HG03175 (cell line): ENCODE results near the gene TENM4.
A peak's percentile ranks its signal among the peaks of the same experiment; 100 is the strongest.

Source experiments
- ATAC-seq: cut with Tn5 transposase; IDR thresholded peaks from one replicate; pipeline ENCODE4 v1.9.1; 2021; ENCODE audit warnings: mild to moderate bottlenecking, moderate library complexity; ENCODE audit not compliant: unreplicated experiment

The TENM4 gene

DNA sequence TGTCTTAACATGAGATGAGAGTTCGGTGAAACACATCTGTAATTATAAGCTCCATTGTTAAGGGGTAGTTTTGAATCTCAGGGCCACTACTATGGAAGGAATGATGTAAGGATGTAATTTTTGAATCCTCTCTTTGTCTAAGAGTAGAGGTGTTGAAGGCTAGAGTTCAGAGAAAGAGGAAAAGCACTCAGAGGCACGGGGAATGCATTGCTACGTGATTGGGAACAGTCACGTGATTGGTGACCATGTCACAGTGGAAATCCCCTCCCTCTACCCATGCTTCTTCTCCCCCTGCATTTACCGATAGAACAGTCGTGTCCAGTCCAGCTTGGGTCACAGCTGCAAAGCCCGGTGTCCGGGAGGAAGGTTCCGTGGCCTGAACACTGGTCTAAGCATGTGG lies 635.8 kb downstream of the TENM4 start:
- no peak for ATAC-seq

DNA sequence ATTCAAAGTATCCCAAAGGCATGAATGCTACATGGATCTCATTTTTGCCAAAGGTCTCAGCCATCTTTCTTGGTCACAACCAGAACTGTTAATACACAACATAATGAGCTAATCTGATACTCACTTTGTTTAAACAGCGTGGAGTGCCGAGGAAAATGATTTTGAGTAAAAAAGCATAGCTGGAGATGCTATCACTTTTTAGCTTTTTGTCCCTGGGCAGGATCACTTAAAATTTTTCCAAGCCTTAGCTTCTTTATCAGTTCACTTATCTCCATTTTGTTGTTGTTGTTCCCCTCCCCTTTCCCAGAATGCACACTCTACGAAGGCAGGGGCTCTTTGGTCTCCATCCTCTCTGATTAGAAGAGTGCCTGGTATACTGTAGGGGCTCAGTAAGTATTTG lies 636.8 kb downstream of the TENM4 start:
- ATAC-seq = no peak

DNA sequence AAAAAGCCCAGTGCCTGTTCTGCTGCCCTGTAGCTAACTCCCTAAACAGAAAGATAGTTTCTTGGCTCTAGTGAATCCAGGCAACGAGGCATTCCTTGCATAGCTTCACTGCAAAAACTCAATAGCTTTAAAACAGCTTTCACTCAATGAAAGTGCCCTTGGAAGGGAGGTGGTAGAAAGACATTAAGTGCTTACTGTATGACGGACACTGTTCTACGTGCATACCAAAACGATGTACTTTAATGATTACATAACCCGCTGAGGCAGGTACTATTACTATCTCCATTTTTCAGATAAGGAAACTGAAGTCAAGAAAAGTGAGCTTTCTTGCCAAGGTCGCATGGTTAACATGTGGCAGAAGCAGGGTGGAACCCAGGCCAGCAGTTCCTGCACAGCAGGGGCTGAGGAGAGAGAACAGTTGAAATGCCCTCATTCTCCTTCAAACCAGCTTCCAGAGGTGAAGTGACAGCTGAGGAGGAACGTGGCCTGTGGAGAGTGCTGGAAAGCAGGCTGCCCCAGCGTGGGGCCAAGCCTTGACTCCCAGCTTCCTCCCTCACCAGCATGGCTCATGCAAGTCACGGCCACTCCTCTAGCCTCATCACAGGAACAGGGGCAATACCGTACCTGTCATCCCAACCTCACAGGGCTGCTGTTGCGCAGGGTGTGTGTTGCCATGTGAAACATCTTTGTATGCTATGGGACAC lies 638.6 kb downstream of the TENM4 start:
- ATAC-seq = no peak

DNA sequence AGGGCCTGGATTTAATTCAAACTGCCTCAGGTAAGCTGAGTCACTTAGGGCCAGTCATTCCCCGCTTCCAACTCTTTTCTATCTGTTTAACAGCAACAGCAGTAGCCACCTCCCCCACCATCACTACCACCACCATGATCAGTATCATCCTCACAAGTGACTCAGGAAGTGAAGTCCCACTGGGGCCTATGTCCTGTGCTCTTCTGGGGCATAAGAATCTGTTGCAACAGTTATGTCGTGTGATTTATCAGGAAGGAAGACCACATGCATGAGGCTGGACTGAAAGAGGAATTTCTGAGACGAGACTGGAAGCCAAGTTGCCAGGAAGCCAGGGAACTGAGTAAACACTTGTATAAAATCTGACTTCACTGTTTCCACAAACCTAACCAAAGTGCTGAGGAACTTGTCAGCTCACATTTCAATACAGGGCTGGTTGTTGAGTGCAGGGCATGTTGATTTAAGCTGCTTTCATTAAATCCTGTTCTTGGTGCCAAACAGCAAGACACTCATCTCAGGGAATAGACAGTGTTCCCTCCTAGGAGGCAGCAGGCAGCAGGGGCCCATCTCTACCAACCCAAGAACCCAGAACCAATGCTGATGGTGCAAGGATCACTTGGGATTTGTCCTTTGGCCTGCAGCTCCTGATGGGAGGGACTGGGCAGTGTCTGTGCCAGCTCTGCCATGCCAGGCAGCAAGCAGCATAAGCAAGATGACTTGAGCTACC lies 639.5 kb downstream of the TENM4 start:
- no peak for ATAC-seq

DNA sequence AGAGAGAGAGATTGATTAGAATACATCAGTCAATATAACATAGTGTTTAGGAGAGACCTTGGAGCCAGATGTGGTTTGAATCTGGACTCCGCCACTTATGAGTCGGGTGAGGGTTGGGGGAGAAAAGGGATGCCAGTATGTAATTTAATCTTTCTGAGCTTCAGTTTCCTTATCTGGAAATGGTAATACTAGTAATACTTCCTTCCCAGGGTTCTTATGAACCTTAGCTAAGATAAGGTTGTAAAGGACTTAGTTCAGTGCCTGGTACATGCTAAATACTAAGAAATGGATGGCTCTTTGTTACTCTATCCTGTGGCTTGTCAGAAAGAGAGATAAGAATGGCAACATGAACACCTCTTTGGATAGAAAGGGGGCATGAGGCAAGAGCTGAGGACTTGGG lies 640.1 kb downstream of the TENM4 start:
- ATAC-seq = no peak

DNA sequence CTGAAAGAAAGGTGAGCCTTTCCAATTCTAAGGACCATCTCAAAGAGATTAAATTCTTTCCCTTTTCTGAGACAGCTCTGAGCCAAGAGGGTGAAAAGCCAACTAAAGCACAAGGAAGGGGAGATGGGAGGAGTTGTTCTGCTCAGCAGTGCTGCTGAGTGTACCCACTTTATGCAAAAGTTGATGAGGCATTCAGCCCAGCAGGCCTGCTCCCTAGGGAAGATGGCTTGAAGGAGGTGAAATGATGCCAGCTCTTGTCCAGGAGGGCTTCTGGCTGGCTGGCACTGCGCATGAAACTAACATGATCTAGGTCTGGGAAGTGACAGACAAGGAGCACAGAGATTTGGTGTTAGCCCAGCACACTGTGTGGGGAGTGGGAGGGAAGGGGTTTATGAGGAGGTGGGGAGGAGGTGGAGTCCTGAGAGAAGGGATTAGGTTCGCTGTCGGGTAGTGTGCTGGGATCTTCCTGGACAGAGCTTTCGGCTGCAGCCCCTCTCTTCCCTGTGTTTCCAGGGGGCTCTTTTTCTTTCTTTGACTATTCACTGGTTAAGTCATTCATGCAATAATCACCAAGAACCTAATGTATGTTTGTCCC lies 640.6 kb downstream of the TENM4 start:
- ATAC-seq = no peak

DNA sequence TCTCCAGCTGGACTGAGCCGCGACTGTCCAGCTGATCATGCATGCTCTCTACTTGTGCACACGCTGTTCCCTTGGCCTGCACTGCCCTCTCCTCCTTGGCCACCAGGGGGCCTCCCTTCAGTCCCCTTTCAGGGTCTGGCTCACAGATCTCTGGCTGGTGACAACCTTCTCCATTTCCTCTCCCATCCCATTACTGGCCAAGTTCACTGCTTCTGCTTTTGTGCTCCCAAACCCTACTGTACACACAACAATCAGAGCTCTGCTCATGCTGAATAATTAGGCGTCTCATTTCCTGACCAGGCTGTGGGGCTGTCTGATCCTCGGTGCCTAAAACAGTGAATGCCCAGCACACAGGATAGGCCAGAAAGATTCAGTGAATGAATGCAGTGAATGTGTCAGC lies 642.2 kb downstream of the TENM4 start:
- ATAC-seq = peak; percentile 89

DNA sequence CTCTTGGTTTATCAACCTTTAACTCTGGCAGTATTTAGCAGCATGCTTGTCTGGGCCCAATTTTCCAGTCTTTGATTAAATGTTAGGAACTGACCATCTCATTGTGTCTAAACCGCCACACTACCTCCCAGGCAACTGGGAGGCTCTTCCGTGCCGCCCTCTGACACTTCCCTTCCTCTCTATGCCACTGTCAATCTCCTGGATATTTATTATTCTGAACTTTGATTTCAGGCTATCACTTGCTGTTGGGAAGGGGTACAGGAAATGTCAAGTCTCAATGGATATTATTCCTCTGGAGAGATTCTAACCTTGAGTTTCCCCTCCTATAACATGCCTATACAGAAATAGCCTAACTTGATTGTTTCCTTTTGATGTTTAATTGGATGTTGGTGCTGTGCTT lies 643.3 kb downstream of the TENM4 start:
- no peak for ATAC-seq

DNA sequence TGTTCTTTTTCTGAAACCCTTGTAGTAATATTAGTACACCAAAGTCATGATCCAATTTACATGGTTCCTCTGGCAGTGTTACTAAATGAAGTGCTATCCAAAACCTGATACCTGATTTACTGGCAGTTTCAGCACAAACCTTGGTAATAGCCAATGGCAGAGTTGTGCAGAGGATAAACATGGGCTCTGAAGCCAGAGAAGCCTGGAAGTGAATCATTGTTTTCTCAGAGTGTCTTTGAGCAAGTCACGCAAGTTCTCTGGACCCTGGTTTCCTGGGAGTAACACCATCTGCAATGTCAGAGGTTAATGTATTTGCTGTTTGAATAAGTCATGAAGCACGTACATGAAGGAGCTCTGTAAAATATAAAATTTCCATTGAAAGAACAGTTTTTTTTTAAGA lies 643.9 kb downstream of the TENM4 start:
- ATAC-seq = no peak

DNA sequence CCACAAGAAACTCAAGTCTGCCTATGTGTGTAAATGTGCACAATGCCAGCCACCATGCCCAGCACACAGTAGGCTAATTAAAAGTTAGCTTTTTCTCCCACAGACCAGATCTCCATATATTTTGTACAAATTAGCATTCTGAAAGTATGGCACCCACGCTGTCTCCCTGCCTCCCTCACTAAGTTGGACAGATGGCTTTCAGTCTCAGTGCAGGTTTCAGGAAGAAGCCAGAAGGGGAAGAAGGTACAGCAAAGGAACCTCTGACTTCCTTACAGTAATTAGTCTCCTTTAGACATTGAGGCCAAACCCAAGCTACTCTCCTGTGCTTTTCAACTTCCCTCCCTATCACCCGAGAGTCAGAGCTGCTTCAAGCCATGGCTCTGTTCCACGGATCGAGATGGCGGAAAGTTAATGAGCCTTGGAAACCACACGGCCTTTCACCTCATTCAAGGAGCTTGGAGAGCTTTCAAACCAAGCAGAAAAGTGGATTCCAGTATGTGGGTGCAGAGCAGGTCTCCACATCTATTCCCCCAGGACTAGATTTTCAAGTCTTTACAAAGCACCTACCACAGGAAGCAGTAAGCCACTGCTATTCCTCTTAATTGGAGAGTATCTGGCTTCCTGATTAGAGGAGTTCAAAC lies 645.1 kb downstream of the TENM4 start:
- no peak for ATAC-seq

DNA sequence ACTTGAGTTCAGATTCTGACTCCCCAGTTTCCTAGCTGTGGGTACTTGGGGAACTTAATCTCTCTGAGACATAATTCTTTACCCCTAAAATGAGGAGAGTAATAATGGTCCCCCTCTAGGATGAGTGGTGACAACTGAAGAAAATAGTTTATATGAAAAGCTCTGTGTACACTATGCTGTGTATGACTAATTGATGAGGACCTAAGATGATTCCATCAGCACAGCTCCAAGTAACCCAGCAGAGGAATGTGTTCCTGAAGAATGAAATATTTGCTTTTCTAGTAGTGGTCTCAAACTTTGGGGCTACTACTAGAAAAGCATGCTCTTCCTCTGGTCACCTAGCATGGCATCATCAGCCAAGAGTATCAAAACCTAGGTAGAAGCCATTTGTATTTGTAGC lies 648.9 kb downstream of the TENM4 start:
- no peak for ATAC-seq

DNA sequence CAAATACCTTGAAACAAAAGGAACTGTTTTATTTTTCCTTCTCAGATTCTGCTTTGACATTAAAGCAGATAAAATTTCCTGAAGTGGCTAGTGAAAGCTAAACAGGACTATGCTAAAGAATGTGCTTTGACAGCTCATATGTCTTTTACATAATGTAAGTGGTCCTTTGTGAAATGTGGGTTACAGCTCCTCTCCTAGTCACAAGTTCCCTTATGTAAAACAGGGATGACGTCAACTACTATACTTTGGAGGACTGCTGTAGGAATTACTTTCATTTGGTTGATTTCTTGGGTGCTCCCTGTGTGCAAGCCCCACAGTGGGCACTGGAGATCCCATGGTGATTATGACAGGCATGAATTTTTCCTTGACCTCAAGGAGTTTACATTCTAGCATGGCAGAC lies 649.6 kb downstream of the TENM4 start:
- ATAC-seq = no peak

DNA sequence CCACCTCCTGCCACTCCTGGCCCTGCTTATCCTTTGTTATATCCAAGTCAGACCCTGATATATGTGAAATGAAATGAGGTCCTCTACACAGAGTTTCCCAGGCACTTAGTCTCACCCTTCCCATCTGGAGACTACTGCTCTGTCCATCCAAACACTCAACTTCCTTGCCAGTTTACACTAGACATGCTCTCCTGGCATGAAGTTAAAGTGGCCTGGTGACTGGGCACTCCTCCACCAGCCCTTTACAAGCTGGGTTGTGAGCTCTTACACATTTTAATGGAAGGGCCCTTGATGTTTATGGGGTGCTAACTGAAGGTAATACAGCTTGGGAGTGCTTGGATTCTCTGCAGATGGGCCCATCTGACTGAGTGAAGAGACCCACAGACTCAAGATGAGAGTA lies 650.0 kb downstream of the TENM4 start:
- ATAC-seq = no peak

DNA sequence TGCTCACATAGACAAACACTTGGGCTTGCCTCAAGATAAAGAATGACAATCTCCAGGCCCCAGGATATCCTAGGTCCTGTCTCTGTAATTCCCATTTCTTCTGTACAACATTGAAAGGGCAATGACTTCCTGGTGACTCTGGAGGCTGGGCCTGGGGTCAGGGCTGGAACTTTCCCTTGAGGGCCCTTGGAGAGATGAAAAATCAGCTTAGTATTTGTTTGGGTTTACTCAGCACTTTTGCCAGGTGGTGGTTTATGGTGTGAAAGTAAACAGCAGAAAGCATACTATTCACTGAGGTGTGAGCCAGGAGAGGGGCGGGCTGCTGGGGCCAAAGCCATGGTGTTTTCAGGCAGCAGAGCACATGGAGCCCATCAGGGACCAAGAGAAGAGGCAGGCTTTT lies 651.5 kb downstream of the TENM4 start:
- ATAC-seq = no peak

DNA sequence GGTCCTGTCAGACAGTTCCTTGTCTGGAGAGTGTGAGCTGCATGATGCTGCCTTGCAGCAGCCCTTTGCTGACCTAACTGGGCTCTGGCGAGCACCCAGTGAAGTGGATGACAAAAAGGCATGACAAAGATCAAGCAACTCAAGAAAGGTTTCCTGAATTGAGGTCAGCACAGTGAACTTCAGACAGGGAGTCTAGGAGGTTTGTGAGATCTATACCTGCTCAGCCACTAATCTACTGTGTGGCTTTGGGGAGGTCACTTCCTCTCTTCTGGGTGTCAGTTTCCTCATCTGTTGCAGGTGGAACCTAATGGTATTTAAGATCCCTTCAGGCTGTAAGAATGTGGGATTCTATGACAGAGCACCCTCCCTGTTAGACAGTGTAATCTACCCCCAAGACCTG lies 652.3 kb downstream of the TENM4 start:
- ATAC-seq = no peak

DNA sequence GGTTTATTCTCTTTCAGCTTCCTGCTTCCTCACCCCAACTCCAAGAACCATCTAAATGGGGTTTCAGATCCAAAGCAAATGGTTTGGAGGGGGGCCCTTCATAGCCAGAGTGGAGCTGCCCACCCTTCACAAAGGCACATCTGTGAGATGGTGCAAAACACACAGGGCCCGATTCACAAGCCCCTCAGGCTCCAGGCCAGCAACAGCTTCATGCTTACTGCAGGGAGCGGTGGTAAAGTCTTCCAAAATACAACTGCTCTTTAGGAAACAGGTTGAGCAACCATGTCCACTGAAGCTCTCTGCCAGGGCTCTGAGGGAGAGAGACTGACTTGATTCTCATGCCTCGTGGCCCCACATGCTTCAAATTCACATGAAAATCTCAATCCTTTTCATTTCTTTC lies 653.1 kb downstream of the TENM4 start:
- no peak for ATAC-seq

DNA sequence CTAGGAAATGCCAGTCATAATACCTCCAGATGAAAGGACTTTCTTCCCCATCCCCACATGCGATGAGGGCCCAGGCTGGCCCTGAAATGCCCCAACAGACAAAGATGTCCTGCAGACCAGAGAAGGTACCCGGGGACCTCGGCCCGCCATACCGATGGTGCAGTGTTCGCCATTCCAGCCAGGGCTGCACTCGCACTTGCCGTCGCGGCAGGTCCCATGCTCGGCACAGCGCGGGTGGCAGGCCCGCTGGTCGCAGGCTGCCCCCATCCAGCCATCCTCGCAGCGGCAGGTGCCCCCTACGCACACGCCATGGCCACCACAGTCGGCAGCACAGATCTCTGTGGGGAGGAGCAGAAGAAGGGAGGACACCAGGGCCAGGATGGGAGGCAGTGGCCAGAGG lies 654.1 kb downstream of the TENM4 start:
- no peak for ATAC-seq

DNA sequence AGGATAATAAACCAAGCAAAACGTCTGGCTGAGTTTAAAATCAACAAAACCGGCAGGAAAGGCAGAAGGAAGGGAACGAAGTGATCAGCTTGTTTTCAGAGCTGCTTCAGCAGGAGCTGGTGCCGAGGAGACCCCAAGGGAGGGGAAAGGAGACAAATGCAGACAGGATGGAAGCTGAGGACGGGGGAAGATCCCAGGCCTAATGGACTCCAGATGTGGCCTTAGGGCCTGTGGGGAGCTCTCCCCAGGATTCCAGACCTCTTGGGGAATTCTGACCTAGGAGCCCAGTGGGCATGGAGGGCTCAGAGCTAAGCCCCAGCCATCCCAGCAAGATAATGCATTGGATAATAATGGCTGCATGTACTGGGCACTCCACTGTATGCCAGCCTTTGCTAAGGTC lies 654.7 kb downstream of the TENM4 start:
- ATAC-seq = no peak

DNA sequence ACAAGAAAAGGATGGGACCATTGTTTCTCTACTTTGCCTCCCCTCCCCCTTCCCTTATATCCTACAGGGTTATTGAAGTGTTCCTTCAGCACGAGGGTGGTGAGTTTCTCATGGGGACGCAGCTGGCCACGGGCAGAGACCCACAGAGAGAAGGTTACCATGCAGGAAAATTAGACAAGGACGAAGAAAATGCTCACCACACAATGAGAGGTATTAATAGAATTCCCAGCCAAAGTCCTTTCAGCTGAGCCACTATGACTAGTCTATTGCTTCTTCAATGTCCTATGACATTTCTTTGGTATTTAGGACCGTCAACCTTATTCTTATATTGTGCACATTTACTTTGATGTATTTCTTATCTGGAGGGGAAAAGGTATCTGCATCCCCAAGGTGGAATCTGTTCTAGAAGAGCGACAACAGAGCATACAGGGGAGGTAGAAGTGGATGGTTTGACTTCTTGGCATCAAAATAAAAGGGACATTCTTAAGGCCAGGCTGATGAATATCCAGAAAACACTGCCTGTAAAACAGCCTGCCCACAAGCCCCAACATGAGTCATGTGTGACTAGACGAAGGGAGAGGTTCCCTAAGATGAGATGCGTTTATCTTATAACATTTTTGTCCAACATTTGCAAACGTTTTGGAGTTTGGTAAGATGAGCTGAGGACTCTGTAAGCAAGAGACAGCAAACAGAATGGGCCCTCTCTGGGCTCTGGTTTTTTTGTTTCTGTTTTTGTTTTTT lies 656.3 kb downstream of the TENM4 start:
- no peak for ATAC-seq

DNA sequence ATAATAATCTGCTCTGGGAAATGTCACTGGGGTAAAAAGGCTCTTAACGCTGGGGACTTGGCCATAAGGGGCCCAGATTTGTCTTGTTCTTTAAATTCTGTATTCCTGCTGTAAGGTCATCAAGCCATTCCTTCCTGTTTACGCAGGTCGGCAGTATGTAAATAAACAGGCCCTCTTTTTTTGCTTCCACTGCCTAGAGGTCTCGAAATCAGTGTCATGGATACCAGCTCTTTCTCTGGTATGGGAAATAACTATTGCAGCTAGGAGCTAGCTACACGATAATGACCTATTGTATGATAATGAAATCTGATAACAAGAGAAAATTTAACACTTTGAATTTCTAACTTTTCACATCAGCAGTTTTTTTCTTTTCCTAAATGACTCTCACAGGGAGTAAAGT lies 657.0 kb downstream of the TENM4 start:
- ATAC-seq = no peak

DNA sequence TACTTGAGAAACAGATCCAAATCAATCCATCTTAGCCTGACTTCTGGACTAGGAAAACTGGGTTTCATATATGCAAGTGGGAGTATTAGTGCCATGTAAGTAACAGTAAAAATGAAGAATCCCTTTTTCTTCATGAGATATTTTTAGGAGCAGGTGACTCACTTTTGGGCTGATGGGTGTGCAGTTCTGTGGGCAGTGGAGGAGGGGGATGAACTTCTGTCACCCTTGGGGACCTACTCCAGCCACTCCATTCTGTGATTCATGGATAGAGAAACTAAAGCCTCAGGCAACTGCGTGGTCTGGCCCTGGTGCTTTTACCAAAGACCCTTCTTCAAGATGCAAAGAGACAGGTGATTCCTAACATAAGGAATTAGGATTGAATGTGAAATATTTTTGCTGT lies 657.5 kb downstream of the TENM4 start:
- ATAC-seq = no peak
